Parathyroid adenoma (tissue), 2 donors: Measurements from ENCODE around the gene AUTS2.

Experiments used
- H2AFZ ChIP-seq: fragments of 300-600 bp; sonication (generic); one replicate; pipeline ENCODE4 v1.7.0; 2017; ENCODE audit warnings: antibody characterized with exemption, mild to moderate bottlenecking
- H3K27ac ChIP-seq: fragments of 300-600 bp; sonication (generic); one replicate; pipeline ENCODE4 v1.7.0; 2017
- H3K27me3 ChIP-seq: fragments of 300-600 bp; sonication (generic); one replicate; pipeline ENCODE4 v1.7.0; 2017; ENCODE audit warnings: low read length; ENCODE audit not compliant: control insufficient read depth, insufficient read depth
- H3K36me3 ChIP-seq: fragments of 300-600 bp; sonication (generic); one replicate; pipeline ENCODE4 v1.7.0; 2017; ENCODE audit warnings: low read length; ENCODE audit not compliant: control insufficient read depth, insufficient read depth
- H3K4me1 ChIP-seq: fragments of 300-600 bp; sonication (generic); one replicate; pipeline ENCODE4 v1.7.0; 2017; ENCODE audit warnings: control low read depth
- H3K4me2 ChIP-seq: fragments of 300-600 bp; sonication (generic); one replicate; pipeline ENCODE4 v1.7.0; 2017; ENCODE audit warnings: low read length
- H3K4me3 ChIP-seq: fragments of 300-600 bp; sonication (generic); one replicate; pipeline ENCODE4 v1.7.0; 2017; ENCODE audit warnings: low read depth, low read length
- H3K79me2 ChIP-seq: fragments of 300-600 bp; sonication (generic); one replicate; pipeline ENCODE4 v1.7.0; 2017; ENCODE audit warnings: control low read depth
- H3K9ac ChIP-seq: fragments of 300-600 bp; sonication (generic); one replicate; pipeline ENCODE4 v1.7.0; 2017; ENCODE audit warnings: mild to moderate bottlenecking
- H3K9me3 ChIP-seq: fragments of 300-600 bp; sonication (generic); one replicate; pipeline ENCODE4 v1.7.0; 2017; ENCODE audit warnings: low read length; ENCODE audit not compliant: control insufficient read depth
- CTCF ChIP-seq: fragments of 300-600 bp; sonication (generic); IDR thresholded peaks from one replicate; pipeline ENCODE4 v1.7.0; 2017; ENCODE audit warnings: antibody characterized with exemption, mild to moderate bottlenecking
- donor health status: primary hyperparathyroidism.

Gene AUTS2

DNA sequence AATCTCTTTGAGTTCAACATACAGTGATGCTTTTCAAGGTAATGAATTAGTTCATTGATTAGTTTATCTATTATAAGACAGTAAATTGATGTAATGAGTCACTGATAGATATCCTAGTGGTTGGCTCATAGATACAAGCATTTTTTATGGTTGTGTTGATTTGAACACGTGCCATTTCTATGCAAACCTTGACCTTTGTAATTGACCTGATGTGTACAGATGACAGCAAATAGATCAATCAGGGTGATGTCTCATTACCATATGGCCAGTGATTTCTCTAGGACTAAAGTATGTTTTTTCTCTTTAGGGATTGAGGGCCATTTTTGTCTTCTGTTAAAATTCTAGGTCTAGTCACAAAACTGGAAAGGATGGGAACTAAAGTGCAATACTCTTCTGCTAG is 773.4 kb downstream of the AUTS2 start:
- no peak overlapping the region for H2AFZ ChIP-seq
- H3K4me3 ChIP-seq = no peak overlapping the region

GRCh38 chr7:70372768-70373515 is 774.7 kb downstream of the AUTS2 start:
- H3K27me3 ChIP-seq = no peaks in the 10 kb centered on the region
- no peak overlapping the region for H3K4me3 ChIP-seq
- H3K9ac ChIP-seq = no peak overlapping the region
- H3K4me1 ChIP-seq = no peaks in the 10 kb centered on the region
- no peak overlapping the region for H3K27ac ChIP-seq
- no peak overlapping the region for H3K4me2 ChIP-seq
- no peaks in the 10 kb centered on the region for H3K9me3 ChIP-seq
- TF ChIP-seq CTCF = no peak
- H3K79me2 ChIP-seq = no peaks in the 10 kb centered on the region
- no peaks in the 10 kb centered on the region for H3K36me3 ChIP-seq
- no peak overlapping the region for H2AFZ ChIP-seq

More for the DNA sequence above, 773.4 kb downstream of the AUTS2 start:
- H3K4me2 ChIP-seq = no peak overlapping the region
- no peaks in the 10 kb centered on the region for H3K36me3 ChIP-seq
- H3K27me3 ChIP-seq = no peaks in the 10 kb centered on the region
- no peak overlapping the region for H3K27ac ChIP-seq
- no peak overlapping the region for H3K9ac ChIP-seq
- H3K9me3 ChIP-seq = no peaks in the 10 kb centered on the region
- H3K4me1 ChIP-seq = no peaks in the 10 kb centered on the region
- no peaks in the 10 kb centered on the region for H3K79me2 ChIP-seq
- no peak for TF ChIP-seq CTCF

DNA sequence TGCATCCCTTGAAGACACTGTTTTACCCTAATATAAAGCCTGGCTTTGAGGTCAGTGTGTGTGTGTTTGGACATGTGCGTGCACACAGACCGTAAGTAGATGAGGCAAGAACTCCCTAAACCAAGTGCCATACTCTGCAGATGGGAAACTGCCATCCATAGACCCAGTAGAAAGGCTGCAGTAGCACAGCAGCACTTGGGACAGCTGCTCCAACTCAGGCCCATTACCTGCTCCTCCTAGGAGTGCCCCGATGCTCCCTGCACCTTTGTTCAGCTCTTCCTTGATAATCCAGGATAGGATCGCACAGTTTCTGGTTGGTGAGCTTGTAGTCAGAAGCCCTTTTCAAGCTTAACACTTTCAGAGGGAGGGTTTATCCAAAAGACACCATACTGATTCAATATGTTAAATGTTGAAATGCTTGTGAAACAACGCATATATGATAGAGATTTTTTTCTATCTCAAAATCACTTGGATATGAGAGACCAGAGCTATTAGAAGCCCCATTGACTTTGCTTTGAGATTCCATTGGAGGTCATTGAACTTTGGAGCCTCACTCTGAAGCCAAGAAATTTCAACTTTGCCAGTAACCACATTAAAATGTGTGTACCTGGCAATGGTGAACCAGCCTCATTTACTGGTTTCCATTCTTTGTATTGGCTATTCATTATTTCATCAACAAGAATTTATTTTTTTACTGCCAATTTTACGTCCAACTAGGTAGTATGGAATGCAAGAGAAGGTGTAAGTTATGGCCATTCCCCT is 776.7 kb downstream of the AUTS2 start:
- TF ChIP-seq CTCF = no peak
- Histone ChIP-seq H3K9me3 (no peaks in the 10 kb centered on the region), H3K27me3 (no peaks in the 10 kb centered on the region), H3K27ac (no peak overlapping the region), H3K4me2 (no peak overlapping the region), H3K4me1 (no peaks in the 10 kb centered on the region), H3K36me3 (no peaks in the 10 kb centered on the region), H3K79me2 (no peaks in the 10 kb centered on the region), H2AFZ (no peak overlapping the region), H3K9ac (no peak overlapping the region), H3K4me3 (no peak overlapping the region)

- H3K4me1 ChIP-seq = no peaks in the 10 kb centered on the region
- no peak overlapping the region for H3K4me3 ChIP-seq
- H3K79me2 ChIP-seq = no peaks in the 10 kb centered on the region
- no peak overlapping the region for H3K4me2 ChIP-seq
- H3K9me3 ChIP-seq = no peaks in the 10 kb centered on the region
- H3K27me3 ChIP-seq = no peaks in the 10 kb centered on the region
- no peak for TF ChIP-seq CTCF
- no peak overlapping the region for H3K9ac ChIP-seq
- no peaks in the 10 kb centered on the region for H3K36me3 ChIP-seq
- H2AFZ ChIP-seq = no peak overlapping the region
- no peak overlapping the region for H3K27ac ChIP-seq
These were observed 778.3 kb downstream of the AUTS2 start for GRCh38 chr7:70376561-70377031.
